Measurements from ENCODE around the gene MATCAP1. TPM values are rescaled to one million over a fixed set of nuclear protein-coding genes. Genes with fewer than 3 reads are reported as not detected.
A peak's percentile ranks its signal among the peaks of the same experiment; 100 is the strongest.

The MATCAP1 gene
- total and polyA plus RNA-seq, 4 donors, result 1.5 to 4.8 (median 3.2) TPM

- H3K36me3 ChIP-seq (ENCODE audit: control insufficient read depth in 4 of 4, insufficient read depth in 3 of 4, low read depth in 1 of 4, low read length in 3 of 4), result no peaks in the 10 kb centered on the region
- peak overlapping the region; percentile 66 to 71 for H3K27ac ChIP-seq (ENCODE audit: low read depth in 1 of 2, low read length in 2 of 2)
- 2% methylated on average over 71 of the region's 71 CpGs for WGBS
- TF ChIP-seq NR2F2 (IDR thresholded peaks at IDR 0.05) (no peak), ZBTB33 (IDR thresholded peaks at IDR 0.05) (no peak), CTCF (IDR thresholded peaks at IDR 0.05; ENCODE audit: low read depth, low read length, missing input control) (peak; percentile 18), EGR1 (IDR thresholded peaks at IDR 0.05; ENCODE audit: low read depth in 2 of 2) (no peak), ATF3 (IDR thresholded peaks at IDR 0.05) (no peak), SP1 (IDR thresholded peaks at IDR 0.05) (peak; percentile 87), HNF4A (conservative IDR thresholded peaks at IDR 0.05) (peak; percentile 60 to 65), FOXA2 (IDR thresholded peaks at IDR 0.05) (no peak), YY1 (IDR thresholded peaks at IDR 0.05) (peak; percentile 82), GABPA (IDR thresholded peaks at IDR 0.05 in 1 of 2, conservative IDR thresholded peaks at IDR 0.05 in 1 of 2) (peak in 1 of 2 donors; percentile 66), RAD21 (IDR thresholded peaks at IDR 0.05) (peak in 1 of 2 donors; percentile 52), RXRA (IDR thresholded peaks at IDR 0.05) (peak; percentile 48 to 51)
- TF ChIP-seq, protein P1, sequence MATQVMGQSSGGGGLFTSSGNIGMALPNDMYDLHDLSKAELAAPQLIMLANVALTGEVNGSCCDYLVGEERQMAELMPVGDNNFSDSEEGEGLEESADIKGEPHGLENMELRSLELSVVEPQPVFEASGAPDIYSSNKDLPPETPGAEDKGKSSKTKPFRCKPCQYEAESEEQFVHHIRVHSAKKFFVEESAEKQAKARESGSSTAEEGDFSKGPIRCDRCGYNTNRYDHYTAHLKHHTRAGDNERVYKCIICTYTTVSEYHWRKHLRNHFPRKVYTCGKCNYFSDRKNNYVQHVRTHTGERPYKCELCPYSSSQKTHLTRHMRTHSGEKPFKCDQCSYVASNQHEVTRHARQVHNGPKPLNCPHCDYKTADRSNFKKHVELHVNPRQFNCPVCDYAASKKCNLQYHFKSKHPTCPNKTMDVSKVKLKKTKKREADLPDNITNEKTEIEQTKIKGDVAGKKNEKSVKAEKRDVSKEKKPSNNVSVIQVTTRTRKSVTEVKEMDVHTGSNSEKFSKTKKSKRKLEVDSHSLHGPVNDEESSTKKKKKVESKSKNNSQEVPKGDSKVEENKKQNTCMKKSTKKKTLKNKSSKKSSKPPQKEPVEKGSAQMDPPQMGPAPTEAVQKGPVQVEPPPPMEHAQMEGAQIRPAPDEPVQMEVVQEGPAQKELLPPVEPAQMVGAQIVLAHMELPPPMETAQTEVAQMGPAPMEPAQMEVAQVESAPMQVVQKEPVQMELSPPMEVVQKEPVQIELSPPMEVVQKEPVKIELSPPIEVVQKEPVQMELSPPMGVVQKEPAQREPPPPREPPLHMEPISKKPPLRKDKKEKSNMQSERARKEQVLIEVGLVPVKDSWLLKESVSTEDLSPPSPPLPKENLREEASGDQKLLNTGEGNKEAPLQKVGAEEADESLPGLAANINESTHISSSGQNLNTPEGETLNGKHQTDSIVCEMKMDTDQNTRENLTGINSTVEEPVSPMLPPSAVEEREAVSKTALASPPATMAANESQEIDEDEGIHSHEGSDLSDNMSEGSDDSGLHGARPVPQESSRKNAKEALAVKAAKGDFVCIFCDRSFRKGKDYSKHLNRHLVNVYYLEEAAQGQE (IDR thresholded peaks at IDR 0.05), result peak; percentile 49
- peaks cover 16 to 39% (median 25%) of the 10 kb centered on the region in 4 donors for H3K4me1 ChIP-seq (ENCODE audit: control insufficient read depth in 4 of 4, insufficient read depth in 4 of 4, low read length in 3 of 4)
- no peaks in the 10 kb centered on the region for H3K27me3 ChIP-seq (ENCODE audit: control insufficient read depth in 4 of 4, insufficient read depth in 4 of 4, low read length in 3 of 4)
- H3K9me3 ChIP-seq (ENCODE audit: control insufficient read depth in 4 of 4, low read length in 3 of 4), result no peaks in the 10 kb centered on the region
- H3K4me3 ChIP-seq (ENCODE audit: low read depth in 1 of 3, low read length in 3 of 3), result peak overlapping the region in 2 of 3 donors; percentile 38 to 50
- DNase-seq (ENCODE audit: low spot score), result no peak
- H3K9ac ChIP-seq (ENCODE audit: low read depth in 1 of 2, low read length in 2 of 2), result peak overlapping the region in 1 of 2 donors; percentile 60
These were observed 9.7 kb downstream of the MATCAP1 start for GRCh38 chr16:67173808-67174705.

DNA sequence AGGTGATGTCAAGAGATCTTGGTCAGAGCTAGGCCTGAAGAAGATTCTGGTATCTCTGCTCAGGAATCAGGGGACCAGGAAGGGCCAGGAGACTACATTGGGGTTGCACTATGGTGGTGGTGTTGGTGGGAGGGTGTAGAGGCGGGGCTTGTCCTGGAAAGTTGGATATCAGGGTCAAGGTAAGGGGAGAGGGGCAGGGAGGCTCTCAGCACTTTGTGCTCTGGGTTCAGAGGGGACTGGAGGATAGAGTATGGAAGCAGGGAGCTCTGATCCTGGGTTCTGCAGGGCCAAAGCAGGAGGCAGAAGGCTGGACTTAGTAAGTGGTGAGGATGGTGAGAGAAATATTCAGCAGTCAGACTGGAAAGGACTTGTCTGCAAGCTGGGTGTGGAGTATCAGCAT is 10.4 kb downstream of the MATCAP1 start:
- Histone ChIP-seq H3K27me3 (ENCODE audit: control insufficient read depth in 4 of 4, insufficient read depth in 4 of 4, low read length in 3 of 4) (no peaks in the 10 kb centered on the region), H3K4me1 (ENCODE audit: control insufficient read depth in 4 of 4, insufficient read depth in 4 of 4, low read length in 3 of 4) (peaks cover 13 to 33% (median 23%) of the 10 kb centered on the region in 4 donors), H3K9ac (ENCODE audit: low read depth in 1 of 2, low read length in 2 of 2) (peak overlapping the region in 1 of 2 donors; percentile 60), H3K27ac (ENCODE audit: low read depth in 1 of 2, low read length in 2 of 2) (peak overlapping the region; percentile 66 to 71), H3K4me3 (ENCODE audit: low read depth in 1 of 3, low read length in 3 of 3) (no peak overlapping the region), H3K9me3 (ENCODE audit: control insufficient read depth in 4 of 4, low read length in 3 of 4) (no peaks in the 10 kb centered on the region), H3K36me3 (ENCODE audit: control insufficient read depth in 4 of 4, insufficient read depth in 3 of 4, low read depth in 1 of 4, low read length in 3 of 4) (no peaks in the 10 kb centered on the region)
- WGBS, result 89% methylated on average over 1 of the region's 1 CpG
- no peak for TF ChIP-seq YY1 (IDR thresholded peaks at IDR 0.05)
- no peak for TF ChIP-seq GABPA (IDR thresholded peaks at IDR 0.05 in 1 of 2, conservative IDR thresholded peaks at IDR 0.05 in 1 of 2)
- DNase-seq (ENCODE audit: low spot score), result no peak

Data from liver (tissue), 9 donors.